ENCODE data around the gene ABCA9.
"Not testable (repeated sequence)": the region's sequence is repeated elsewhere in the genome, so short reads cannot be mapped to it uniquely, and the experiment has no call there.

Gene ABCA9

GRCh38 chr17:68993112-68993511, 67.6 kb downstream of the ABCA9 start:
- TF ChIP-seq JUND (IDR thresholded peaks at IDR 0.05; ENCODE audit: low read depth): no peak
- DNase-seq (ENCODE audit: low read depth in 1 of 2, low spot score in 1 of 2): no peak
- in situ Hi-C loops (cut with HindIII; ENCODE audit: low pct_unique_long_range_greater_than_20kb, low sequenced_read_pairs): no loop called here

GRCh38 chr17:68987966-68988365, 72.8 kb downstream of the ABCA9 start:
- no peak for TF ChIP-seq JUND (IDR thresholded peaks at IDR 0.05; ENCODE audit: low read depth)
- no peak for DNase-seq (ENCODE audit: low read depth in 1 of 2, low spot score in 1 of 2)
- in situ Hi-C loops (cut with HindIII; ENCODE audit: low pct_unique_long_range_greater_than_20kb, low sequenced_read_pairs): no loop called here

- no peak for DNase-seq (ENCODE audit: low read depth in 1 of 2, low spot score in 1 of 2)
- in situ Hi-C loops (cut with HindIII; ENCODE audit: low pct_unique_long_range_greater_than_20kb, low sequenced_read_pairs): no loop called here
Measured at GRCh38 chr17:68981288-68981687, 79.4 kb downstream of the ABCA9 start.

GRCh38 chr17:68973098-68973846, 87.5 kb downstream of the ABCA9 start:
- no peak for TF ChIP-seq JUND (IDR thresholded peaks at IDR 0.05; ENCODE audit: low read depth)
- no peak for DNase-seq (ENCODE audit: low read depth in 1 of 2, low spot score in 1 of 2)
- in situ Hi-C loops (cut with HindIII; ENCODE audit: low pct_unique_long_range_greater_than_20kb, low sequenced_read_pairs): no loop called here

More at GRCh38 chr17:68981288-68981687, 79.4 kb downstream of the ABCA9 start:
- TF ChIP-seq JUND (IDR thresholded peaks at IDR 0.05; ENCODE audit: low read depth): no peak

- no peak for TF ChIP-seq JUND (IDR thresholded peaks at IDR 0.05; ENCODE audit: low read depth)
- peak; percentile 21 to 44 for DNase-seq (ENCODE audit: low read depth in 1 of 2, low spot score in 1 of 2)
- in situ Hi-C loops (cut with HindIII; ENCODE audit: low pct_unique_long_range_greater_than_20kb, low sequenced_read_pairs): no loop called here
Measured at GRCh38 chr17:68972119-68972704, 88.5 kb downstream of the ABCA9 start.

- in situ Hi-C loops (cut with HindIII; ENCODE audit: low pct_unique_long_range_greater_than_20kb, low sequenced_read_pairs): no loop called here
- no peak for DNase-seq (ENCODE audit: low read depth in 1 of 2, low spot score in 1 of 2)
- TF ChIP-seq JUND (IDR thresholded peaks at IDR 0.05; ENCODE audit: low read depth): no peak
Measured at GRCh38 chr17:68969101-68969500, 91.6 kb downstream of the ABCA9 start.

- DNase-seq (ENCODE audit: low read depth in 1 of 2, low spot score in 1 of 2): no peak
- no peak for TF ChIP-seq JUND (IDR thresholded peaks at IDR 0.05; ENCODE audit: low read depth)
- in situ Hi-C loops (cut with HindIII; ENCODE audit: low pct_unique_long_range_greater_than_20kb, low sequenced_read_pairs): no loop called here
Measured at GRCh38 chr17:68963958-68964357, 96.8 kb downstream of the ABCA9 start.

- TF ChIP-seq JUND (IDR thresholded peaks at IDR 0.05; ENCODE audit: low read depth): no peak
- in situ Hi-C loops (cut with HindIII; ENCODE audit: low pct_unique_long_range_greater_than_20kb, low sequenced_read_pairs): no loop called here
- DNase-seq (ENCODE audit: low read depth in 1 of 2, low spot score in 1 of 2): no peak
Measured at GRCh38 chr17:68961214-68961882, 99.4 kb downstream of the ABCA9 start.

- DNase-seq (ENCODE audit: low read depth in 1 of 2, low spot score in 1 of 2); in situ Hi-C loops (cut with HindIII; ENCODE audit: low pct_unique_long_range_greater_than_20kb, low sequenced_read_pairs): not testable (repeated sequence)
Measured at GRCh38 chr17:68959117-68959516, 101.6 kb downstream of the ABCA9 start.

GRCh38 chr17:68957944-68958343, 102.8 kb downstream of the ABCA9 start:
- no peak for DNase-seq (ENCODE audit: low read depth in 1 of 2, low spot score in 1 of 2)
- in situ Hi-C loops (cut with HindIII; ENCODE audit: low pct_unique_long_range_greater_than_20kb, low sequenced_read_pairs): no loop called here
- TF ChIP-seq JUND (IDR thresholded peaks at IDR 0.05; ENCODE audit: low read depth): no peak

- in situ Hi-C loops (cut with HindIII; ENCODE audit: low pct_unique_long_range_greater_than_20kb, low sequenced_read_pairs): no loop called here
- DNase-seq (ENCODE audit: low read depth in 1 of 2, low spot score in 1 of 2): no peak
- TF ChIP-seq JUND (IDR thresholded peaks at IDR 0.05; ENCODE audit: low read depth): no peak
Measured at GRCh38 chr17:68955181-68955841, 105.4 kb downstream of the ABCA9 start, which contains the start of gene ABCA8. TSS of gene ABCA8 (minus strand) at chr17:68955392. CDS start at chr17:68942034, 13,358 bp downstream.

GRCh38 chr17:68954146-68954896, 106.4 kb downstream of the ABCA9 start:
- no peak for TF ChIP-seq JUND (IDR thresholded peaks at IDR 0.05; ENCODE audit: low read depth)
- in situ Hi-C loops (cut with HindIII; ENCODE audit: low pct_unique_long_range_greater_than_20kb, low sequenced_read_pairs): no loop called here
- no peak for DNase-seq (ENCODE audit: low read depth in 1 of 2, low spot score in 1 of 2)
